ENCODE measurements around the gene EEF1AKMT1. TPM values are rescaled to one million over a fixed set of nuclear protein-coding genes. Genes with fewer than 3 reads are reported as not detected.
A peak's percentile ranks its signal among the peaks of the same experiment; 100 is the strongest.

Gene EEF1AKMT1
- total RNA-seq, 1 donor from 2014 or later: 6.9 TPM

DNA sequence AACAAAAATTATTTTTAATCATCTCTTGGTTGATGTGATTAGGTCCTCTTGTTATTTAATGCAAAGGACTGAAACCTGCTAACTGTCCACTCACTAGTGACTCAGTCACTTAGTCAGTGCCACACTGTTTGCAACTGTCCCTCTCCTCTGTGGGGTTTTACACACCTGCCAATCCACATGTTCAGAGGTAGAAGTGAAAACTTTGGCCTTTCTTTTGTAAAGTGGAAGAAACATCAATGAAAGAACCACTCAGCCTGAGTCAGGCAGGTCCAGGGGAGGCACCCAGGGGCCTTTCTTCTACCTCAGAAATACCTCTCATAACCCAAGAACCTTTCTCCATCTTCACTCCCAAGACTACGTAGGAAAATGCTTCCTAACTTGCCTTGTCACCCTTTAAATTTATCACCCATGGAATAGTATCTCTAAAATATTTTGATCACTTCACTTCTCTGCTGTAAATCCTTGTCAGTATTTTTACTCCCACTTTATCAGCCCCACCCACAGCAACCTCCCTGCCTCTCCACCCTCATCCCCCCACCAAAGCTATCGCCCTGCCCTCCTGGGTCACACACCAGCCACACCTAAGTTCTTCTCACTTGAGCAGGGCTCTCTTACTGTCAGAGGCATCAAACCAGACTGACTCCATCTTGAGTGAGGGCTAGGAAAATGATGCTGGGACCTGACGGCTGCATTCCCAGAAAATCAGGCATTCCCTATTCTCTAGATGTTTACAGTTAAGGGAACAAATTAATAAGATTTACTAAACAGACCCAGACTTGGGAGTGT is 29.6 kb upstream of the EEF1AKMT1 start:
- peaks cover 0 to 18% of the 10 kb centered on the region in 2 donors for H3K36me3 ChIP-seq
- DNase-seq (ENCODE audit: extremely low spot score in 2 of 2): no peak
- no peak overlapping the region for H3K4me3 ChIP-seq
- H3K27me3 ChIP-seq: no peaks in the 10 kb centered on the region
- TF ChIP-seq POLR2A (IDR thresholded peaks at IDR 0.05): no peak
- no peak for TF ChIP-seq POLR2AphosphoS5 (IDR thresholded peaks at IDR 0.05; ENCODE audit: insufficient read depth in 1 of 2, low read depth in 1 of 2)
- TF ChIP-seq, protein P1, sequence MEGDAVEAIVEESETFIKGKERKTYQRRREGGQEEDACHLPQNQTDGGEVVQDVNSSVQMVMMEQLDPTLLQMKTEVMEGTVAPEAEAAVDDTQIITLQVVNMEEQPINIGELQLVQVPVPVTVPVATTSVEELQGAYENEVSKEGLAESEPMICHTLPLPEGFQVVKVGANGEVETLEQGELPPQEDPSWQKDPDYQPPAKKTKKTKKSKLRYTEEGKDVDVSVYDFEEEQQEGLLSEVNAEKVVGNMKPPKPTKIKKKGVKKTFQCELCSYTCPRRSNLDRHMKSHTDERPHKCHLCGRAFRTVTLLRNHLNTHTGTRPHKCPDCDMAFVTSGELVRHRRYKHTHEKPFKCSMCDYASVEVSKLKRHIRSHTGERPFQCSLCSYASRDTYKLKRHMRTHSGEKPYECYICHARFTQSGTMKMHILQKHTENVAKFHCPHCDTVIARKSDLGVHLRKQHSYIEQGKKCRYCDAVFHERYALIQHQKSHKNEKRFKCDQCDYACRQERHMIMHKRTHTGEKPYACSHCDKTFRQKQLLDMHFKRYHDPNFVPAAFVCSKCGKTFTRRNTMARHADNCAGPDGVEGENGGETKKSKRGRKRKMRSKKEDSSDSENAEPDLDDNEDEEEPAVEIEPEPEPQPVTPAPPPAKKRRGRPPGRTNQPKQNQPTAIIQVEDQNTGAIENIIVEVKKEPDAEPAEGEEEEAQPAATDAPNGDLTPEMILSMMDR (IDR thresholded peaks at IDR 0.05): no peak
- intact Hi-C loops (cut with DNase I): no loop called here
- H3K4me1 ChIP-seq: no peaks in the 10 kb centered on the region
- H3K9me3 ChIP-seq: no peaks in the 10 kb centered on the region
- H3K27ac ChIP-seq: no peak overlapping the region

DNA sequence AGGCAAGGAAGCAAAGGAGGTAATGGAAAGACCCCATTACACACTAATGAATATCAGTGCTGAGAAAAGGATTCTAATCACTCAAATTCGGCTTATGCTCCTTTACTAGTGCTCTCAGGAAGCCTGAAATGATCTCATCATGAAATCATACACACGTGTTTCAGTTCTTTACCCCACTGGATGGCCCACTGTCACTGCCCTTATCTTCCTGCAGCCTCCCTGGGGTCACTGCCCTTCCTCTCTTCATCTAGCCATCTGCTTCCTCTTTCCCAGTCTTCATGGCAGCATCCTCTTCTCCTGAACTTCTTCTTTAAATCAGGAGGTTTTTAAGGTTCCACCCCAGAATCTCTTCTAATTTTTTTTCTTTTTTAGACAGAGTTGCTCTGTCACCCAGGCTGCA is 27.9 kb upstream of the EEF1AKMT1 start:
- DNase-seq (ENCODE audit: extremely low spot score in 2 of 2): no peak
- no peak for TF ChIP-seq POLR2A (IDR thresholded peaks at IDR 0.05)
- TF ChIP-seq, protein P1 (IDR thresholded peaks at IDR 0.05): no peak
- no peak for TF ChIP-seq POLR2AphosphoS5 (IDR thresholded peaks at IDR 0.05; ENCODE audit: insufficient read depth in 1 of 2, low read depth in 1 of 2)
- Histone ChIP-seq H3K27me3 (no peaks in the 10 kb centered on the region), H3K4me1 (peaks cover 11% of the 10 kb centered on the region), H3K36me3 (peaks cover 0 to 2% of the 10 kb centered on the region in 2 donors), H3K27ac (no peak overlapping the region), H3K9me3 (no peaks in the 10 kb centered on the region), H3K4me3 (no peak overlapping the region)
- intact Hi-C loops (cut with DNase I): no loop called here

DNA sequence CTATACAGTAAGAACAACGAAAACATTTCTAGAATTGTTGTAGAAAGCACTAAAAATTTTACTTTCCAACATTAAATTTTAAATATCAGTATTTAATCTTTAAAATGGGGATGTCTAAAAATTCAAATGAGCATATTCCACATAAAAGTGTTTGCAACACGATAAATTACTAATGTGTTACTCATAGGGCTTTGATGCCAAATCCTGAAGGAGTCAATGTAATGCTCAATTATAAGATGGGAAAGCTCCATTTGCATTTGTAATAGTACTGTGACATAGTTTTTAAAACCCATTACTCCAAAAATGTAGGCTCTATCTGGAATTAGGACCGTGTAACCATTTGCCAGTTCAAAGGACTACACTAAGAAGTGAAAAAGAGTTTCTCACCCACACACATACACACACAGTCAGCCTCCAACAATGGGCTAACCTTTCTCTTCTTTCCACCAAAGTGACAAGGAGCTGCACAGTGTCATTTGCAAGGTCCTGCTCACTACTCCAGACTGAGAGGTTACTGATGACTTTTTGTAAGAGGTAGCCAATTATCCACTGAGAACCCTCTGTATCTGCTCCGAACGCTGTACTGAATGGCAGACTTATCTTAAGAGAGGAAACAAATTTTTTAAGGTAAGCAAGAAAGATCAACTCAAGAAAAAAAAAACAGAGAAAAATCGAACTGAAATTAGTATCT is 26.1 kb upstream of the EEF1AKMT1 start:
- H3K9me3 ChIP-seq: no peaks in the 10 kb centered on the region
- no peak overlapping the region for H3K4me3 ChIP-seq
- TF ChIP-seq POLR2AphosphoS5 (IDR thresholded peaks at IDR 0.05; ENCODE audit: insufficient read depth in 1 of 2, low read depth in 1 of 2) (no peak), POLR2A (IDR thresholded peaks at IDR 0.05) (no peak)
- TF ChIP-seq, protein P1 (IDR thresholded peaks at IDR 0.05): no peak
- peaks cover 11% of the 10 kb centered on the region for H3K4me1 ChIP-seq
- intact Hi-C loops (cut with DNase I): no loop called here
- no peak overlapping the region for H3K27ac ChIP-seq
- peaks cover 0 to 6% of the 10 kb centered on the region in 2 donors for H3K36me3 ChIP-seq
- no peak for DNase-seq (ENCODE audit: extremely low spot score in 2 of 2)
- no peaks in the 10 kb centered on the region for H3K27me3 ChIP-seq

DNA sequence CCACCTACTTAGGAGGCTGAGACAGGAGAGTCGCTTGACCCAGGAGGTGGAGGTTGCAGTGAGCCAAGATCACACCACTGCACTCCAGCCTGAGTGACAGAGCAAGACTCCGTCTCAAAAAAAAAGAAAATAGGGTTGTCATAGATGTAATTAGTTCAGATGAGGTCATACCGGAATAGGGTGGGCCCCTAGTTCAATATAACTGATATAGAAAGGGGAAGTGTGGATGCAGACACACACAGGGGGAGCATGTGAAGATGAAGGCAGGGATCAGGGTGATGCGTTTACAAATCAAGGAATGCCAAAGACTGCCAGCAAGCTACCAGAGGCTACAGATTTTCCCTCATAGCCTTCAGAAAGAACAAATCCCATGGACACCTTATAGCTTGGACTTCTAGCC is 24.3 kb upstream of the EEF1AKMT1 start:
- no peak for DNase-seq (ENCODE audit: extremely low spot score in 2 of 2)
- Histone ChIP-seq H3K27ac (peak overlapping the region; percentile 3), H3K36me3 (peaks cover 0 to 16% of the 10 kb centered on the region in 2 donors), H3K9me3 (no peaks in the 10 kb centered on the region), H3K4me1 (peaks cover 11% of the 10 kb centered on the region), H3K4me3 (no peak overlapping the region), H3K27me3 (no peaks in the 10 kb centered on the region)
- no peak for TF ChIP-seq POLR2AphosphoS5 (IDR thresholded peaks at IDR 0.05; ENCODE audit: insufficient read depth in 1 of 2, low read depth in 1 of 2)
- TF ChIP-seq, protein P1 (IDR thresholded peaks at IDR 0.05): no peak
- no peak for TF ChIP-seq POLR2A (IDR thresholded peaks at IDR 0.05)
- intact Hi-C loops (cut with DNase I): no loop called here

All from vagina (tissue), 2 donors.